ENCODE results near the gene GRM8. TPM values are rescaled to one million over a fixed set of nuclear protein-coding genes. Genes with fewer than 3 reads are reported as not detected.
A peak's percentile ranks its signal among the peaks of the same experiment; 100 is the strongest.

The GRM8 gene
- total RNA-seq, 1 experiment from 2014 or later: not detected

DNA sequence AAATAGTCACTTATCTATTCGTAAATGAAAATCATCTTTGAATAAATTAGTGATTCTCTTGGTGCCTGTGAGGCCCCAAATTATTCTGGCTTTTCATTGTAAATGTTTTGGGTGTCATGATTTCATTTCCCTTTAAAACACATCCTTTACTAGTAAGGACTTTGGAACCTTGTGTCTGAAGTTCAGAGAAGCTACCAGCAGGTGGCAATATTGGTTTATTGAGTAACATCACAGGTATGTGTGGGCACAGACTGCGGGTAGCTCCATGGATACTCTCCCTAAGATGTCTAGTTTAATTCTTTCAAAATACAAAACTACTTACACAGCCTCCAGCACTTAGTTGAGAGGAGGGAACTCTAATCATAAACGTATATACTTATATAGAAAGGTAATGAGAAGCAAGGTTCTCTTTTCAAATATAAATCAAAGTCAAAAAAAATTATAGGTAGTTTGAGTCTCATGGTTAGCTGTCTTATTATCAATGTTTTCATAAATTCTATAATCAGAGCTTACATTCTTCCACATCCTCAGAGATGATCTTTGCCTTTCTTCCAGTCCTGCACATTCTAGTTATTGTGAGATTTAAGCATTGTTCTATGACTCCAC, 449.6 kb downstream of the GRM8 start:
- no peaks in the 10 kb centered on the region for H3K9me2 ChIP-seq (replicated peaks; ENCODE audit: insufficient read depth, low read length)
- H3K27me3 ChIP-seq (ENCODE audit: low read length): no peaks in the 10 kb centered on the region
- H3K9ac ChIP-seq (ENCODE audit: low read length): no peak overlapping the region
- H2AFZ ChIP-seq (ENCODE audit: low read length): no peak overlapping the region
- peak; percentile 89 for DNase-seq
- no peak overlapping the region for H3K27ac ChIP-seq (ENCODE audit: low read length)
- no peaks in the 10 kb centered on the region for H3K79me2 ChIP-seq (ENCODE audit: low read length)
- H3K4me1 ChIP-seq (ENCODE audit: low read length): no peaks in the 10 kb centered on the region
- H4K20me1 ChIP-seq (ENCODE audit: insufficient read depth, low read depth, low read length): no peaks in the 10 kb centered on the region
- H3K4me3 ChIP-seq (ENCODE audit: low read length): no peak overlapping the region
- H3K4me2 ChIP-seq (ENCODE audit: low read depth, low read length, poor library complexity, severe bottlenecking): no peak overlapping the region
- H3K36me3 ChIP-seq (ENCODE audit: insufficient read depth, low read length): no peaks in the 10 kb centered on the region
- no peaks in the 10 kb centered on the region for H3K9me3 ChIP-seq (ENCODE audit: low read length)

DNA sequence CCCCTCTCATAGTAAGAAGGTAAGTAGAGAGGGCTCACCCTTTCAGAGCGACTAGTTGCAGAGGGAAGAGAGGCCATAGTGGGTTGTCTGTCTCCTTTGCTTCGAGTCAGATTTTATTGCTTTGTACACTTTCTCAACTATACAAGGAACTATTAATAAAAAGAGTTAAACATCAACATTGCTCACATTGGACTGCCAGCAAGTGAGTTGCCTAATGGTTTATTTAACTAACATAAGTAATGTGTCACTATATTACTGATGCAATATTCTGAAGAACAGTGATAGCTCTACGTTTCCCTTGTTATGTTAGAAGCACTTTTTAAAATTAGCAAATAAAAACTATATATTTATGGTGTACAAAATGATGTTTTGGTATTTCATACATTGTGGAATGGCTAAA, 451.0 kb downstream of the GRM8 start:
- Histone ChIP-seq H3K4me2 (ENCODE audit: low read depth, low read length, poor library complexity, severe bottlenecking) (no peak overlapping the region), H2AFZ (ENCODE audit: low read length) (no peak overlapping the region)

DNA sequence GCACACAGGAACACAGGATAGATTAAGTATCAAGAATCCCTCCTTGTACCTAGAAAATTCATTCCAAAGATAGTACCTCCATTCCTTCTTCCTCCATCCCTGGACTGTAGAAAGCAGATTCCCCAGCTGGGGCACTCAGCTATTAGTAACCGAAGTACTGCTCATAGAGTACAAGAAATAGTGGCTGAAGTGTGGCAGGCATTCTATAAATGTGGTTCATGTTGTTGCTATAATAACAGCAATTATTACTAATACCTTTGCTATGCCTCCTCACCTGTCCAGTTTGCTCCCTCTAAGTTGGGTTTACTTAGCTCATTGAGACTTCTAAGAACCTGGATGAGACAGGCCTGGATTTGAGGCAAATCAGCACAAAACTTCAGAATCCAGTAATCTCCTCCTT, 453.2 kb downstream of the GRM8 start:
- Histone ChIP-seq H3K4me2 (ENCODE audit: low read depth, low read length, poor library complexity, severe bottlenecking) (no peak overlapping the region), H3K9me3 (ENCODE audit: low read length) (no peaks in the 10 kb centered on the region), H3K36me3 (ENCODE audit: insufficient read depth, low read length) (no peaks in the 10 kb centered on the region), H3K4me1 (ENCODE audit: low read length) (no peaks in the 10 kb centered on the region), H3K79me2 (ENCODE audit: low read length) (no peaks in the 10 kb centered on the region), H2AFZ (ENCODE audit: low read length) (no peak overlapping the region), H4K20me1 (ENCODE audit: insufficient read depth, low read depth, low read length) (no peaks in the 10 kb centered on the region), H3K27ac (ENCODE audit: low read length) (no peak overlapping the region), H3K9ac (ENCODE audit: low read length) (no peak overlapping the region), H3K4me3 (ENCODE audit: low read length) (no peak overlapping the region), H3K27me3 (ENCODE audit: low read length) (no peaks in the 10 kb centered on the region), H3K9me2 (replicated peaks; ENCODE audit: insufficient read depth, low read length) (no peaks in the 10 kb centered on the region)
- DNase-seq: no peak

More for the DNA sequence above, 451.0 kb downstream of the GRM8 start:
- Histone ChIP-seq H3K9me3 (ENCODE audit: low read length) (no peaks in the 10 kb centered on the region), H3K4me1 (ENCODE audit: low read length) (no peaks in the 10 kb centered on the region), H3K9me2 (replicated peaks; ENCODE audit: insufficient read depth, low read length) (no peaks in the 10 kb centered on the region), H3K4me3 (ENCODE audit: low read length) (no peak overlapping the region), H3K9ac (ENCODE audit: low read length) (no peak overlapping the region), H3K79me2 (ENCODE audit: low read length) (no peaks in the 10 kb centered on the region), H3K36me3 (ENCODE audit: insufficient read depth, low read length) (no peaks in the 10 kb centered on the region), H4K20me1 (ENCODE audit: insufficient read depth, low read depth, low read length) (no peaks in the 10 kb centered on the region), H3K27me3 (ENCODE audit: low read length) (no peaks in the 10 kb centered on the region), H3K27ac (ENCODE audit: low read length) (no peak overlapping the region)
- no peak for DNase-seq

DNA sequence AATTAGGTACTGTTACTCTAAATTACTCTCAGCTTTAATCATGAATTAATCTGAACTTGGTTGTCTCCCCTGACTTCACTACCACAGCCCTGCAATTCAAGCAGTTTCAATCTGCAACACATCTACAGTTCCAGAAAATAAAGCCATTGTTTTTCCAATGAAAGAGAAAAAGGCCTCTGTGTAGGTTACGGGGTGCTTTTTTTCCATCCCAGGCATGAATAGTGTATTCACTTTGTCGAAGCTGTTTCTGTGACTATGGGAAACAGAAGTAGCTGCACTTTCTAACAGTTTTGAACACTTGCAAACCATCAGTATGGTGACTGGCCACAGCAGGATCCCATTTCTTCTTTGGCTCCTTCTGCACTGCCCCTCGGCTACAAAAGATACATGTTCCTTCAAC, 460.2 kb downstream of the GRM8 start:
- Histone ChIP-seq H4K20me1 (ENCODE audit: insufficient read depth, low read depth, low read length) (no peaks in the 10 kb centered on the region), H2AFZ (ENCODE audit: low read length) (no peak overlapping the region), H3K4me2 (ENCODE audit: low read depth, low read length, poor library complexity, severe bottlenecking) (no peak overlapping the region), H3K9ac (ENCODE audit: low read length) (no peak overlapping the region), H3K27ac (ENCODE audit: low read length) (no peak overlapping the region), H3K4me3 (ENCODE audit: low read length) (no peak overlapping the region), H3K27me3 (ENCODE audit: low read length) (no peaks in the 10 kb centered on the region), H3K4me1 (ENCODE audit: low read length) (no peaks in the 10 kb centered on the region), H3K9me3 (ENCODE audit: low read length) (no peaks in the 10 kb centered on the region), H3K36me3 (ENCODE audit: insufficient read depth, low read length) (no peaks in the 10 kb centered on the region), H3K79me2 (ENCODE audit: low read length) (no peaks in the 10 kb centered on the region), H3K9me2 (replicated peaks; ENCODE audit: insufficient read depth, low read length) (no peaks in the 10 kb centered on the region)
- DNase-seq: no peak

DNA sequence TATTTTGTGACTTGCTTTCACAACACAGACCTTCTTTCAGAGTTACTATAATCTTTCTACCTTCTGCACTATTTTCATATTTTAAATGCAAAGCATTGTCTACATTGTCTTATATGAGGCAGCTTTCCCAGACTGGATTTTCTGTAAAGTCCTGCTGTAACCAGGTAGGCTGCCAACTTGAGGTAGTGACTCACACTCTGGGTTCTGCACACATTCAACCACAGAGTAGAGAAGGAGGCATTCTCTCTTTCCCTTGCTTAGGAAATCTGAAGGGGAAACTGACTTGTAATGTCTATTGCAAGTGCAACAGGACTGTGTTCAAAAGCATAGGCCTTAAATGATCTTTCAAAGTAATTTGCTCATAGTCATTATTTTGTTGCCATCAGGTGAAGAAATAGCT, 461.4 kb downstream of the GRM8 start:
- Histone ChIP-seq H3K9me2 (replicated peaks; ENCODE audit: insufficient read depth, low read length) (no peaks in the 10 kb centered on the region), H4K20me1 (ENCODE audit: insufficient read depth, low read depth, low read length) (no peaks in the 10 kb centered on the region), H3K9ac (ENCODE audit: low read length) (no peak overlapping the region), H3K4me1 (ENCODE audit: low read length) (no peaks in the 10 kb centered on the region), H3K4me3 (ENCODE audit: low read length) (no peak overlapping the region), H3K27me3 (ENCODE audit: low read length) (no peaks in the 10 kb centered on the region), H3K79me2 (ENCODE audit: low read length) (no peaks in the 10 kb centered on the region), H3K9me3 (ENCODE audit: low read length) (no peaks in the 10 kb centered on the region), H3K27ac (ENCODE audit: low read length) (no peak overlapping the region), H2AFZ (ENCODE audit: low read length) (no peak overlapping the region), H3K36me3 (ENCODE audit: insufficient read depth, low read length) (no peaks in the 10 kb centered on the region), H3K4me2 (ENCODE audit: low read depth, low read length, poor library complexity, severe bottlenecking) (no peak overlapping the region)
- no peak for DNase-seq

DNA sequence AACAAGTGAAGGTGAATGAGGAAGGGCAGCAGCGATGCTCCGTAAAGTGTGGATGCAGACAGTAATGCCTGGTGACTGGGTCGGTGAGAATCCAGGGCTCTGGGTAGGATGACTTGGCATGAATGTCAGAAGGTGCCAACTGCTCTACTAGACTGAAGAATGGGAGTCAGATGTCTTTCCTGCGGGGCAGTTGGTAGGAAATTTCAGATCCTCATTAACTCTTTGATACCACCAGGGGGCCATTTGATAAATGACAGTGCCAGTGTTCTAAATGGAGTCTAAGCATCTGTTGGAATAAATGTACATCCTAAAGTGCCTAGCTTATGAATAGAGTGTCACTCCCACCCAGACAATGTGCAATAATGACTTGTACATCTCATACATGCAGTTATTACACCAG, 462.0 kb downstream of the GRM8 start:
- no peaks in the 10 kb centered on the region for H3K9me2 ChIP-seq (replicated peaks; ENCODE audit: insufficient read depth, low read length)
- H3K36me3 ChIP-seq (ENCODE audit: insufficient read depth, low read length): no peaks in the 10 kb centered on the region
- H3K4me1 ChIP-seq (ENCODE audit: low read length): no peaks in the 10 kb centered on the region
- no peak overlapping the region for H3K27ac ChIP-seq (ENCODE audit: low read length)
- peak; percentile 25 for DNase-seq
- no peaks in the 10 kb centered on the region for H3K27me3 ChIP-seq (ENCODE audit: low read length)
- no peaks in the 10 kb centered on the region for H3K79me2 ChIP-seq (ENCODE audit: low read length)
- H3K9ac ChIP-seq (ENCODE audit: low read length): no peak overlapping the region
- no peaks in the 10 kb centered on the region for H4K20me1 ChIP-seq (ENCODE audit: insufficient read depth, low read depth, low read length)
- no peak overlapping the region for H3K4me2 ChIP-seq (ENCODE audit: low read depth, low read length, poor library complexity, severe bottlenecking)
- no peak overlapping the region for H2AFZ ChIP-seq (ENCODE audit: low read length)
- H3K4me3 ChIP-seq (ENCODE audit: low read length): no peak overlapping the region
- H3K9me3 ChIP-seq (ENCODE audit: low read length): no peaks in the 10 kb centered on the region

DNA sequence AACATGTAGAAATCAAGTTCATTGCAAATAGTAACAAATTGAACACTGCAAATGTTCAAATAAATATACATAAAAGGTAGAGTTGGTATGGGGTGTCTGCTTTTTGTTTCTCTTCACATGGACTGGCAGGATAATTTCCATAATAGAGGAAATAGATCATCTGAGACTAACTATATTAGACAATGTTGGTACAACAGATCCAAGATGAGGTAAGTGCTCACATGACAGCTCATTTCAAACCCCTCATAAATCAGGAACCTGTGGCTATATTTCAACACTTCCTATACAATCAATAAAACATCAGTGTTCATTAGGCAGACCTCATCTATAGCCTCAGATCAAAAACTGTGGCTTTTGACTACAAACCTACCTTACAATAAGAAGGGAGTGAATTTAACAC, 469.1 kb downstream of the GRM8 start:
- H2AFZ ChIP-seq (ENCODE audit: low read length): no peak overlapping the region
- H3K4me1 ChIP-seq (ENCODE audit: low read length): no peaks in the 10 kb centered on the region
- no peak overlapping the region for H3K4me2 ChIP-seq (ENCODE audit: low read depth, low read length, poor library complexity, severe bottlenecking)
- no peaks in the 10 kb centered on the region for H3K27me3 ChIP-seq (ENCODE audit: low read length)
- no peaks in the 10 kb centered on the region for H3K9me2 ChIP-seq (replicated peaks; ENCODE audit: insufficient read depth, low read length)
- H3K27ac ChIP-seq (ENCODE audit: low read length): no peak overlapping the region
- no peaks in the 10 kb centered on the region for H3K79me2 ChIP-seq (ENCODE audit: low read length)
- H3K4me3 ChIP-seq (ENCODE audit: low read length): no peak overlapping the region
- H4K20me1 ChIP-seq (ENCODE audit: insufficient read depth, low read depth, low read length): no peaks in the 10 kb centered on the region
- no peak for DNase-seq
- no peaks in the 10 kb centered on the region for H3K36me3 ChIP-seq (ENCODE audit: insufficient read depth, low read length)
- H3K9ac ChIP-seq (ENCODE audit: low read length): no peak overlapping the region
- no peaks in the 10 kb centered on the region for H3K9me3 ChIP-seq (ENCODE audit: low read length)

DNA sequence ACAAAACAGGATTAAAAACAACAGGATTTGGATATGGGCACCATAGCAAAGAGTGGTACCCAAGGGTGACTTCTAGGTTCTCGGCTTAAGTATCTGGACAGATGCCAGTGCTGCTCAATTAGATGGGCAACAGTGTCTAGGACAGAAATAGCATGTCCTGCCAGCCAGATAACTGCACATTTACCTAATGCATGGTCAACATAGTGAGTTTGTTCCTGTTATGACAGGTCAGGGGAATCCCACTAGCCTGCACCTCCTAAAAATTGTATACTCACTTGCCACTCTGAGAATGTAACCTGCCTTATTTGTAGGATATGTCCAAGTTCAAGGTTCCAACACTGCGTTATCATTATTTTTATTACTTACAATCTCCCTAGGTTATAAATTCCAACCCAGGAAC, 471.7 kb downstream of the GRM8 start:
- Histone ChIP-seq H3K27ac (ENCODE audit: low read length) (no peak overlapping the region), H3K9me3 (ENCODE audit: low read length) (no peaks in the 10 kb centered on the region), H2AFZ (ENCODE audit: low read length) (no peak overlapping the region), H3K4me3 (ENCODE audit: low read length) (no peak overlapping the region), H4K20me1 (ENCODE audit: insufficient read depth, low read depth, low read length) (no peaks in the 10 kb centered on the region), H3K9me2 (replicated peaks; ENCODE audit: insufficient read depth, low read length) (no peaks in the 10 kb centered on the region), H3K4me2 (ENCODE audit: low read depth, low read length, poor library complexity, severe bottlenecking) (no peak overlapping the region), H3K4me1 (ENCODE audit: low read length) (no peaks in the 10 kb centered on the region), H3K27me3 (ENCODE audit: low read length) (no peaks in the 10 kb centered on the region), H3K79me2 (ENCODE audit: low read length) (no peaks in the 10 kb centered on the region), H3K9ac (ENCODE audit: low read length) (no peak overlapping the region), H3K36me3 (ENCODE audit: insufficient read depth, low read length) (no peaks in the 10 kb centered on the region)
- DNase-seq: no peak

DNA sequence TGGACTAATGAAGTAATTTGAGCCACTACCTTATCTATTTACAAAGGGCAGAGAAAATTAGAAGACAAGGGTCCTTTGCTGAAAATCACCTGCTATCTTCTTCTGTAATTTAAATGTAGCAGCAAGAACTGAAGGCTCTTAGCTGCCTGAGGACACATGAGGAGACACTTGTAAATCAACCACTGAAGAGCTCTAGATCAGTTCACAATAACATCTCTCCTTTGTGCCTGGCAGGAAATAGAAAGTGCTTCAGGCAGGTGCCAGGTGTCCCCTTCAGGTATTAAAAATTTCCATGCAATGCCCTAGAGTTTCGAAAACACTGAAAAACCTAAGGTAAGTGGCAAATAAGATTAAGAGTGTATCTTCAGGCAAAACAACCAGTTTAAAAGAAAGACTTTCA, 474.6 kb downstream of the GRM8 start:
- Histone ChIP-seq H4K20me1 (ENCODE audit: insufficient read depth, low read depth, low read length) (no peaks in the 10 kb centered on the region), H3K9ac (ENCODE audit: low read length) (no peak overlapping the region), H3K4me1 (ENCODE audit: low read length) (no peaks in the 10 kb centered on the region), H3K27me3 (ENCODE audit: low read length) (no peaks in the 10 kb centered on the region), H3K4me2 (ENCODE audit: low read depth, low read length, poor library complexity, severe bottlenecking) (no peak overlapping the region), H3K27ac (ENCODE audit: low read length) (no peak overlapping the region), H2AFZ (ENCODE audit: low read length) (no peak overlapping the region), H3K4me3 (ENCODE audit: low read length) (no peak overlapping the region), H3K36me3 (ENCODE audit: insufficient read depth, low read length) (no peaks in the 10 kb centered on the region), H3K9me3 (ENCODE audit: low read length) (no peaks in the 10 kb centered on the region), H3K79me2 (ENCODE audit: low read length) (no peaks in the 10 kb centered on the region), H3K9me2 (replicated peaks; ENCODE audit: insufficient read depth, low read length) (no peaks in the 10 kb centered on the region)
- DNase-seq: peak; percentile 14
